ENCODE results near the gene ABHD12.

The ABHD12 gene

GRCh38 chr20:25323496-25324246 is 67.0 kb downstream of the ABHD12 start:
- Histone ChIP-seq H3K27me3 (ENCODE audit: insufficient read depth, poor library complexity, severe bottlenecking) (no peaks in the 10 kb centered on the region), H3K4me3 (replicated peaks; ENCODE audit: insufficient read depth, low read length) (no peak overlapping the region), H3K27ac (replicated peaks) (peak overlapping the region; percentile 55)
- DNase-seq (ENCODE audit: low read depth in 1 of 2, low spot score in 1 of 2), result no peak
- TF ChIP-seq GABPA (IDR thresholded peaks at IDR 0.05; ENCODE audit: low read depth) (no peak), CTCF (IDR thresholded peaks at IDR 0.05; ENCODE audit: insufficient read depth, low read length) (no peak), POLR2AphosphoS5 (IDR thresholded peaks at IDR 0.05; ENCODE audit: low read depth) (no peak), SPI1 (IDR thresholded peaks at IDR 0.05; ENCODE audit: borderline replicate concordance, low read depth) (no peak)
- TF ChIP-seq, protein P1, sequence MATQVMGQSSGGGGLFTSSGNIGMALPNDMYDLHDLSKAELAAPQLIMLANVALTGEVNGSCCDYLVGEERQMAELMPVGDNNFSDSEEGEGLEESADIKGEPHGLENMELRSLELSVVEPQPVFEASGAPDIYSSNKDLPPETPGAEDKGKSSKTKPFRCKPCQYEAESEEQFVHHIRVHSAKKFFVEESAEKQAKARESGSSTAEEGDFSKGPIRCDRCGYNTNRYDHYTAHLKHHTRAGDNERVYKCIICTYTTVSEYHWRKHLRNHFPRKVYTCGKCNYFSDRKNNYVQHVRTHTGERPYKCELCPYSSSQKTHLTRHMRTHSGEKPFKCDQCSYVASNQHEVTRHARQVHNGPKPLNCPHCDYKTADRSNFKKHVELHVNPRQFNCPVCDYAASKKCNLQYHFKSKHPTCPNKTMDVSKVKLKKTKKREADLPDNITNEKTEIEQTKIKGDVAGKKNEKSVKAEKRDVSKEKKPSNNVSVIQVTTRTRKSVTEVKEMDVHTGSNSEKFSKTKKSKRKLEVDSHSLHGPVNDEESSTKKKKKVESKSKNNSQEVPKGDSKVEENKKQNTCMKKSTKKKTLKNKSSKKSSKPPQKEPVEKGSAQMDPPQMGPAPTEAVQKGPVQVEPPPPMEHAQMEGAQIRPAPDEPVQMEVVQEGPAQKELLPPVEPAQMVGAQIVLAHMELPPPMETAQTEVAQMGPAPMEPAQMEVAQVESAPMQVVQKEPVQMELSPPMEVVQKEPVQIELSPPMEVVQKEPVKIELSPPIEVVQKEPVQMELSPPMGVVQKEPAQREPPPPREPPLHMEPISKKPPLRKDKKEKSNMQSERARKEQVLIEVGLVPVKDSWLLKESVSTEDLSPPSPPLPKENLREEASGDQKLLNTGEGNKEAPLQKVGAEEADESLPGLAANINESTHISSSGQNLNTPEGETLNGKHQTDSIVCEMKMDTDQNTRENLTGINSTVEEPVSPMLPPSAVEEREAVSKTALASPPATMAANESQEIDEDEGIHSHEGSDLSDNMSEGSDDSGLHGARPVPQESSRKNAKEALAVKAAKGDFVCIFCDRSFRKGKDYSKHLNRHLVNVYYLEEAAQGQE (IDR thresholded peaks at IDR 0.05; ENCODE audit: insufficient replicate concordance, low read depth), result no peak

DNA sequence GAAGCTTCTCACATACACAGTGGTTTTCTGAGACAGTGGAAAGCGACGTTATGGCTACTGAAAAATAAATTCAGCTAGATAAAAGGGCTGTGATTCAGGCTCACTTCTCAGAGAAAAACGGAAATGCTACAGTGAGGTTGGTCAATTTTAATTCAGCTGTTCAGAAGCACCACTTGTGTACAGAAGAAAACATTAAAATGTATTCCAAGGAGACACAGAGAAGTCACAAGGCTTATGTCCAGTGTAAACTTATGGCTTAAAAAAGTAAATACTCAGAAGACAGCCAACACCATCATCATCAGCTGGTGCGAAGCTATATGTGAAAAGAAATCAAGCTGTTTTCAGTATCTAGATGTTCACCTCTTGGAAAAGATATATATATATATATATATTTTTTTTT is 68.6 kb downstream of the ABHD12 start:
- no peak for DNase-seq (ENCODE audit: low read depth in 1 of 2, low spot score in 1 of 2)
- no peak; the same call in 1 of the 2 replicates for TF ChIP-seq SPI1 (IDR thresholded peaks at IDR 0.05; ENCODE audit: borderline replicate concordance, low read depth)
- TF ChIP-seq, protein P1 (IDR thresholded peaks at IDR 0.05; ENCODE audit: insufficient replicate concordance, low read depth), result no peak
- TF ChIP-seq GABPA (IDR thresholded peaks at IDR 0.05; ENCODE audit: low read depth), result no peak
- no peak for TF ChIP-seq POLR2AphosphoS5 (IDR thresholded peaks at IDR 0.05; ENCODE audit: low read depth)
- TF ChIP-seq CTCF (IDR thresholded peaks at IDR 0.05; ENCODE audit: insufficient read depth, low read length), result no peak
- no peaks in the 10 kb centered on the region for H3K27me3 ChIP-seq (ENCODE audit: insufficient read depth, poor library complexity, severe bottlenecking)
- no peak overlapping the region for H3K4me3 ChIP-seq (replicated peaks; ENCODE audit: insufficient read depth, low read length)
- no peak overlapping the region for H3K27ac ChIP-seq (replicated peaks)

- H3K4me3 ChIP-seq (replicated peaks; ENCODE audit: insufficient read depth, low read length), result no peak overlapping the region
- no peak for TF ChIP-seq CTCF (IDR thresholded peaks at IDR 0.05; ENCODE audit: insufficient read depth, low read length)
- TF ChIP-seq POLR2AphosphoS5 (IDR thresholded peaks at IDR 0.05; ENCODE audit: low read depth), result no peak
- no peak for TF ChIP-seq GABPA (IDR thresholded peaks at IDR 0.05; ENCODE audit: low read depth)
- TF ChIP-seq, protein P1 (IDR thresholded peaks at IDR 0.05; ENCODE audit: insufficient replicate concordance, low read depth), result no peak
- no peak for TF ChIP-seq SPI1 (IDR thresholded peaks at IDR 0.05; ENCODE audit: borderline replicate concordance, low read depth)
- DNase-seq (ENCODE audit: low read depth in 1 of 2, low spot score in 1 of 2), result no peak
- H3K27ac ChIP-seq (replicated peaks), result no peak overlapping the region
- no peaks in the 10 kb centered on the region for H3K27me3 ChIP-seq (ENCODE audit: insufficient read depth, poor library complexity, severe bottlenecking)
Observed at GRCh38 chr20:25321262-25321831, 69.3 kb downstream of the ABHD12 start.
